ENCODE results near the gene SYS1. TPM values are rescaled to one million over a fixed set of nuclear protein-coding genes. Genes with fewer than 3 reads are reported as not detected.
A peak's percentile ranks its signal among the peaks of the same experiment; 100 is the strongest.

SYS1 gene
- total RNA-seq, 1 experiment from 2014 or later, result 38.8 TPM

DNA sequence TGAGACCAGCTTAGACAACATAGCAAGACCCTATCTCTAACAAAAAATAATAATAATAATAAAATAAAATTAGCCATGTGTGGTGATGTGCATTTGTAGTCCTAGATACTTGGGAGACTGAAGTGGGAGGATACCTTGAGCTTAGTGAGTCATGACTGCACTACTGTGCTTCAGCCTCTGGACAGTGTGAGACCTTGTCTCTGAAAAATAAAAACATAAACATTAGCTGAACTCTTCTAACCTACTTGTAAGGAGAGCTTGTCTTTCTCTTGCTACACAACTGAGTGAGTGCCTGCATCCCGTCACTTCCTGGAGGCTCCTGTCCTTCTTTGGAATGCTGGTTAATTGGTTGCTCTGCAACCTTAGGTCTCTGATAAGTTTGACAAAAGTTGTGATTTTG lies 40.0 kb downstream of the SYS1 start:
- DNase-seq, result no peak
- no peak overlapping the region for H3K27ac ChIP-seq
- no peaks in the 10 kb centered on the region for H3K27me3 ChIP-seq (ENCODE audit: insufficient read depth, low read depth)
- H3K4me2 ChIP-seq, result no peak overlapping the region
- H3K36me3 ChIP-seq (ENCODE audit: low read depth), result no peaks in the 10 kb centered on the region
- CTCF ChIA-PET, result interaction anchor here (0.6 kb wide), 1 partner anchor 83 kb away, joined by 7 read pairs; no protein-coding TSS in a partner anchor
- no peaks in the 10 kb centered on the region for H3K9me2 ChIP-seq (ENCODE audit: insufficient read depth)
- H2AFZ ChIP-seq, result no peak overlapping the region
- H3K79me2 ChIP-seq (ENCODE audit: low read depth), result peaks cover 14% of the 10 kb centered on the region
- H3K4me3 ChIP-seq, result no peak overlapping the region
- peaks cover 6% of the 10 kb centered on the region for H3K4me1 ChIP-seq (replicated peaks; ENCODE audit: insufficient read depth)
- TF ChIP-seq EZH2 (IDR thresholded peaks at IDR 0.05; ENCODE audit: low read depth), result no peak
- TF ChIP-seq, protein P1, sequence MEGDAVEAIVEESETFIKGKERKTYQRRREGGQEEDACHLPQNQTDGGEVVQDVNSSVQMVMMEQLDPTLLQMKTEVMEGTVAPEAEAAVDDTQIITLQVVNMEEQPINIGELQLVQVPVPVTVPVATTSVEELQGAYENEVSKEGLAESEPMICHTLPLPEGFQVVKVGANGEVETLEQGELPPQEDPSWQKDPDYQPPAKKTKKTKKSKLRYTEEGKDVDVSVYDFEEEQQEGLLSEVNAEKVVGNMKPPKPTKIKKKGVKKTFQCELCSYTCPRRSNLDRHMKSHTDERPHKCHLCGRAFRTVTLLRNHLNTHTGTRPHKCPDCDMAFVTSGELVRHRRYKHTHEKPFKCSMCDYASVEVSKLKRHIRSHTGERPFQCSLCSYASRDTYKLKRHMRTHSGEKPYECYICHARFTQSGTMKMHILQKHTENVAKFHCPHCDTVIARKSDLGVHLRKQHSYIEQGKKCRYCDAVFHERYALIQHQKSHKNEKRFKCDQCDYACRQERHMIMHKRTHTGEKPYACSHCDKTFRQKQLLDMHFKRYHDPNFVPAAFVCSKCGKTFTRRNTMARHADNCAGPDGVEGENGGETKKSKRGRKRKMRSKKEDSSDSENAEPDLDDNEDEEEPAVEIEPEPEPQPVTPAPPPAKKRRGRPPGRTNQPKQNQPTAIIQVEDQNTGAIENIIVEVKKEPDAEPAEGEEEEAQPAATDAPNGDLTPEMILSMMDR (conservative IDR thresholded peaks at IDR 0.05), result no peak
- intact Hi-C loops (cut with micrococcal nuclease; ENCODE audit: unreplicated experiment), result no loop called here
- H4K20me1 ChIP-seq (ENCODE audit: insufficient read depth), result no peaks in the 10 kb centered on the region
- POLR2A ChIA-PET (ENCODE audit: unreplicated experiment), result no interaction called here
- H3K9me3 ChIP-seq (ENCODE audit: insufficient read depth, low read depth), result peaks cover 24% of the 10 kb centered on the region; the same call in 1 of the 2 replicates
- H3F3A ChIP-seq (ENCODE audit: insufficient read depth, low read depth), result peaks cover 16% of the 10 kb centered on the region
- no TSS peak for BruUV-seq (replicated peaks)

DNA sequence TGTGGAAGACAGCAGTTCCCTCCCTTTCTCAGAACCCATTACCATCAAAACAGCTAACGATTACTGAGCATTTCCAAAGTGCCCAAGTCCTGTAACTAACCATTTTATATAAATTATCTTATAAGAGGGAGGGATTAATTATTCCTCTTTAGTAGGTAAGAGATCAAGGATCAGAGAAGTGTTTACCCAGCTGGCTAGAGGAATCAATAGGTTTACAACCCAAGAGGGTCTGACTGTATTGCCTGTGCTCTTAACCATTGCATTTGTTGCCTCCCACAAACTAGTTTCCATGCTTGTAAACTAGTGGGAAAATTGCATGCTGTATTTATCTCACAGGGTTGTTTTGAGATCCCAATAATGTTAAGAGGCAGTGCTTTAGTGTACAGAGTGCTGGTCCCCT lies 41.5 kb downstream of the SYS1 start:
- no peak for TF ChIP-seq EZH2 (IDR thresholded peaks at IDR 0.05; ENCODE audit: low read depth)
- TF ChIP-seq, protein P1 (conservative IDR thresholded peaks at IDR 0.05), result no peak
- no TSS peak for BruUV-seq (replicated peaks)
- intact Hi-C loops (cut with micrococcal nuclease; ENCODE audit: unreplicated experiment), result no loop called here
- peaks cover 22% of the 10 kb centered on the region; the same call in 1 of the 2 replicates for H3K9me3 ChIP-seq (ENCODE audit: insufficient read depth, low read depth)
- no peak overlapping the region for H2AFZ ChIP-seq
- DNase-seq, result peak in 1 of 2 experiments; percentile 29
- H3K4me1 ChIP-seq (replicated peaks; ENCODE audit: insufficient read depth), result peaks cover 6% of the 10 kb centered on the region
- H3F3A ChIP-seq (ENCODE audit: insufficient read depth, low read depth), result peaks cover 21% of the 10 kb centered on the region
- no peak overlapping the region for H3K27ac ChIP-seq
- ChIA-PET POLR2A (ENCODE audit: unreplicated experiment) (no interaction called here), CTCF (no interaction called here)
- H3K27me3 ChIP-seq (ENCODE audit: insufficient read depth, low read depth), result no peaks in the 10 kb centered on the region
- H3K79me2 ChIP-seq (ENCODE audit: low read depth), result peaks cover 17% of the 10 kb centered on the region
- 0 out of 2 replicates have a peak, but pooled peaks cover 8% of the 10 kb centered on the region for H3K36me3 ChIP-seq (ENCODE audit: low read depth)
- H3K4me3 ChIP-seq, result no peak overlapping the region
- no peaks in the 10 kb centered on the region for H4K20me1 ChIP-seq (ENCODE audit: insufficient read depth)
- no peak overlapping the region for H3K4me2 ChIP-seq
- no peaks in the 10 kb centered on the region for H3K9me2 ChIP-seq (ENCODE audit: insufficient read depth)

DNA sequence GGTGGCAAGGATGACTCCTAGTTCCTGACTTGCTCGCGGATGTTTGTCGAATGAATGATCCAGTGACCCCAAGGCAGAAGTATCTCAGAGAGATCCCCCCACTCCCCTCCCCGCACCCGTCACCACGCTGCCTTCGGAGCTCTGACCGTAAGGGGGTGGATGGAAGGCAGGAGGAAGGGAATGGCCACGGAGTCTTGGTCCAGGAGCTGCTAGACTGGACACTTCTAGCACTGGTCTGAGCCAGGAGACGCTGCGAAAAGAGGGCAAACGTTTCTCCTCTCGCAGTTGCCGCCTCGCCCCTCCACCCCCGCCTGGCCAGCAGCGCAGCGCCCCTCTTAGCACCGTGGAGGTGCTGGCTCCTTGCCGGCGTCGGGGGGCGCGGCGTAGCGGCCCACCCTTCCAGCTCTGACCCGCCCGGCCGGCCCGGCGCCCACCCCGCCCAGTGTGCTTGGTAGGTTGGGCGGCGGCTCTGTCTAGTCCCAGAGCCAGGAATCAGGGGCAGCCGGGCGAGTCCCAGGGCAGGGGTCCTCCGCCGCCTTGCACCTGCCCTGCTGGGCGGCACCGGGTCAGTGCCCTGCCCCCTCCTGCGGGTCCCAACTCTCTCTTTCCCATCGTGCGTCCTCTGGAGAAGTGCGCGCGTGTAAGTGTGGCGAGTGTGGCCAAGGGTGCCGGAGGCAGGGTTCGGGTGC lies 42.8 kb downstream of the SYS1 start:
- H3K27me3 ChIP-seq (ENCODE audit: insufficient read depth, low read depth), result no peaks in the 10 kb centered on the region
- intact Hi-C loops (cut with micrococcal nuclease; ENCODE audit: unreplicated experiment), result loop anchor here (1.0 kb wide), 1 partner anchor 42 kb away; the partner anchor contains the start of gene SYS1
- H4K20me1 ChIP-seq (ENCODE audit: insufficient read depth), result no peaks in the 10 kb centered on the region
- TSS peak; percentile 30 for BruUV-seq (replicated peaks)
- H3K9me2 ChIP-seq (ENCODE audit: insufficient read depth), result no peaks in the 10 kb centered on the region
- peak overlapping the region; percentile 89 for H2AFZ ChIP-seq
- peaks cover 32% of the 10 kb centered on the region for H3F3A ChIP-seq (ENCODE audit: insufficient read depth, low read depth)
- H3K4me2 ChIP-seq, result peak overlapping the region; percentile 84
- peaks cover 13% of the 10 kb centered on the region; the same call in 1 of the 2 replicates for H3K9me3 ChIP-seq (ENCODE audit: insufficient read depth, low read depth)
- H3K4me1 ChIP-seq (replicated peaks; ENCODE audit: insufficient read depth), result peaks cover 10% of the 10 kb centered on the region
- peaks cover 17% of the 10 kb centered on the region for H3K79me2 ChIP-seq (ENCODE audit: low read depth)
- peak overlapping the region; percentile 63 for H3K27ac ChIP-seq
- peak overlapping the region; percentile 96 for H3K4me3 ChIP-seq
- DNase-seq, result peak; percentile 29 to 36
- ChIA-PET POLR2A (ENCODE audit: unreplicated experiment) (interaction anchor here (0.6 kb wide), 1 partner anchor 113 kb away, joined by 17 read pairs; no protein-coding TSS in a partner anchor), CTCF (interaction anchor here (0.8 to 2.1 kb wide), 2 partner anchors 31 to 32 kb away, joined by 5 to 6 read pairs; no protein-coding TSS in a partner anchor)
- TF ChIP-seq EZH2 (IDR thresholded peaks at IDR 0.05; ENCODE audit: low read depth), result no peak
- TF ChIP-seq, protein P1 (conservative IDR thresholded peaks at IDR 0.05), result no peak
- 0 out of 2 replicates have a peak, but pooled peaks cover 18% of the 10 kb centered on the region for H3K36me3 ChIP-seq (ENCODE audit: low read depth)
